Activated T-helper 1 cell treated with anti-CD3 and anti-CD28 coated beads, Interleukin-2, amount 50 U/mL, for 16 hours (primary cell): ENCODE results near the gene QPRT.
"Not testable (repeated sequence)": the region's sequence is repeated elsewhere in the genome, so short reads cannot be mapped to it uniquely, and the experiment has no call there.

Experiments
- DNase-seq, 2 donors: peaks; one replicate each; pipeline ENCODE4 v3.0.0-alpha.2; 2020; ENCODE audit warnings: low read depth in 1 of 2, low spot score in 1 of 2

Gene QPRT

DNA sequence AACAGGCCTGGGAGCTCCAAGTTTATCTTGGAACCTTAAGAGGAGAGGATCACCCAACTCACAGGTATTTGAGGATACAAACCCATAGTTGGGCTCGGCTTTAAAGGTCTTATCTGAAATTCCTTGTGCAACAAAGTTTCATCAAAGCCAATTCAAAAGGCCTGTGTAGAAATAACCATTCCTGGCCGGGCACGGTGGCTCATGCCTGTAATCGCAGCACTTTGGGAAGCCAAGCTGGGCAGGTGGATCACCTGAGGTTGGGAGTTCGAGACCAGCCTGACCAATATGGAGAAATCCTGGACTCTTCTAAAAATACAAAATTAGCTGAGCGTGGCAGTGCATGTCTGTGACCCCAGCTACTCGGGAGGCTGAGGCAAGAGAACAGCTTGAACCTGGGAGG is 38.1 kb downstream of the QPRT start:
- DNase-seq, result no peak

DNA sequence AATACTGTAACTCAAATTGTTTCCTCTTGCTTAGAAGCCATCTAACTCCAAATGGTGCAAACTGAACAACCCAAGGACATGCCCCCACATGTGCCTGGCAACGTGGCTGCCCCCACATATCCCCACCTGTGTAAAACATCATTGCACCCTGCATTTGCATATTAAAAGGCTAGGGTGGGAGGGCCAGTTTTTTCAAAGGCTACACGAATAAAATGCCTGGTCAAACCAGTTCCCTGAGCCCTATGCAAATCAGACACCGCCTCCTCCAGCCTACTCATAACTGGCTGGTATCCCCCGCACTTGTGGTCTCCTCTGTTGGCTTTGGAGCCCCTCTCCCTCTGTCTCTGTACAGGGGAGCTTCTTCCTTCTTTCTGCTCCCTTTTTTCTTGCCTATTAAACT is 40.1 kb downstream of the QPRT start:
- DNase-seq, result no peak

DNA sequence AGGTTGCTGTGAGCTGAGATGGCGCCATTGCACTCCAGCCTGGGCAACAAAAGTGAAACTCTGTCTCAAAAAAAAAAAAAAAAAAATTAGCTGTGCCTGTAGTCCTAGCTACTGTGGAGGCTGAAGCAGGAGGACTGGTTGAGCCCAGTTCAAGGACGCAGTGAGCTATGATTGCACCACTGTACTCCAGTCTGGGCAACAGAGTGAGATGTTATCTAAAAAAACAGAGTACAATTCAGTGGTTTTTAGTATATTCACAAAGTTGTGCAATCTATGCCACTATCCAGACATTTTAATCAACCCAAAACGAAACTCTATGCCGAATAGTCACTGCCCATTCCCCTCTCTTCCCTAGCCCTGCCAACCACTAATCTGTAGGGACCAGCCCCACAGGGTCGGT is 41.7 kb downstream of the QPRT start:
- no peak for DNase-seq

DNA sequence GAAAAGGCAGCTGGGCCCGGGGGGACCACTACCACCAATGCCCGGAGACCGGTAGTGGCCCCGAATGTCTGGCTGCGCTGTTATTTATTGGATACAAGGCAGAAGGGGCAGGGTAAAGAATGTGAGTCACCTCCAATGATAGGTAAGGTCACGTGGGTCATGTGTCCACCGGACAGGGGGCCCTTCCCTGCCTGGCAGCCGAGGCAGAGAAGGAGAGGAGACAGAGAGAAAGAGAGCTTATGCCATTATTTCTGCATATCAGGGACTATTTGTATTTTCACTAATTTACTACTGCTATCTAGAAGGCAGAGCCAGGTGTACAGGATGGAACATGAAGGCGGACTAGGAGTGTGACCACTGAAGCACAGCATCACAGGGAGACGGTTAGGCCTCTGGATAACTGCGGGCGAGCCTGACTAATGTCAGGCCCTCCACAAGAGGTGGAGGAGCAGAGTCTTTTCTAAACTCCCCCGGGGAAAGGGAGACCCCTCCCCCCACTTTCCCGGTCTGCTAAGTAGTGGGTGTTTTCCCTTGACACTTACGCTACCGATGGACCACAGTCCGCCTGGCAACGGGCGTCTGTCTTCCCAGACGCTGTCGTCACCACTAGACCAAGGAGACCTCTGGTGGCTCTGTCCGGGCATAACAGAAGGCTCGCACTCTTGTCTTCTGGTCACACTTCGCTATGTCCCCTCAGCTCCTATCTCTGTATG is 42.3 kb downstream of the QPRT start:
- not testable (repeated sequence) for DNase-seq

DNA sequence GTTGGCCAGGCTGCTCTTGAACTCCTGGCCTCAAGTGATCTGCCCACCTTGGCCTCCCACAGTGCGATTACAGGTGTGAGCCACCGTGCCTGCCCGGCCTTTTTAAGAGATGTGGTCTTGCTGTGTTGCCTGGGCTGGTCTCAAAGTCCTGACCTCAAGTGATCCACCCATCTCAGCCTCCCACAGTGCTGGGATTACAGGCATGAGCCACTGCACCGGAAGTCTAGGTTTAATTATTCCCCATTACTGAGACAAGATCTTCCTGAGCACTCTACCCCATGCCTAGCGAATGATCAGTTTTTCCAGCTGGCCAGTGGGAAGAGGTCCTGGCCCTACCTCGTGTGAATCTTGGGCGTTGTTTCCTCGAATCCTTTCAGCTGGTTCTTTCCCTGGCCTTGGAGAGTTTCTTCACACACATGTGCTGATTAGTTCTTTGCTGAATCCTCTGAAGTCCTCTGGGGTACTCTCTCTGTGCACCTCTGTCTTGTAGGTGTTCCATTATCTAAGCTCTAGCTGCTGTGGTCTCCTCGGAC is 47.9 kb downstream of the QPRT start:
- DNase-seq, result no peak

DNA sequence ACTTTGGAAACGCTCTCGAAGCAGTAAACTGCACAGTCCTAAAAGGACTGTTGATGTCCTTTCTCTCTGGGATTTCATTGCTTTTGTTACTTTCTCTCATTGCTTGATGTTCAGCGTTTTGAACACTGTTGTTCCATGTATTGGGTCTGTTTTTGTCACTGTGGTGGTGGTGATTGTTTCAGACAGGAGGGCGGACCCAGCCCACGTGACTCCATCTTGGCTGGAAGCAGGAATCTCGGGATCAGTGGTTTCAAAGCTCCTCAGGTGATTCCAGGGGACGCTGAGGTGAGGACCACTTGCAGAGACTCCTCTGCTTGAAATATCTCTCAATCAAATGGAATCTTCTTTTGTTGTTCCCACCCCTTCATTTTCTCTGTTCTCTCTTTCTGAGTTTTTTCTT is 48.5 kb downstream of the QPRT start:
- no peak for DNase-seq

DNA sequence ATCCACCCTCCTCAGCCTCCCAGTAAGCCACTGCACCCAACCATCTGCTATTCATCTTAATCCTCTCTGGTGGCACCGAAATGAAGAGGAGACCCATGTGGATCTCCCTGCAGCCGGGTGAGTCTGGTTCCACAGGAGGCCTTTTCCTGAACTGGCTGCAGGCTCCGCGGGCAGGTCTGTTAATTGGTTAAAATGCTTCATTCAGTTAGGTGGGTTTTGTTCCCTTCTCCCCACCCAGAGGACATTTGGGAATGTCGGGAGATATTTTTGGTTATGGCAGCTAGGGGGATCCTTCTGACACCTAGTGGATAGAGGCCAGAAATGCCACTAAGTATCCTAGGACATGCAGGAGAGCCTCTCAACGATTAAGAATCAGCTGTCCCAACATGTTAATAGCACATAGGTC is 50.1 kb downstream of the QPRT start:
- DNase-seq, result no peak

DNA sequence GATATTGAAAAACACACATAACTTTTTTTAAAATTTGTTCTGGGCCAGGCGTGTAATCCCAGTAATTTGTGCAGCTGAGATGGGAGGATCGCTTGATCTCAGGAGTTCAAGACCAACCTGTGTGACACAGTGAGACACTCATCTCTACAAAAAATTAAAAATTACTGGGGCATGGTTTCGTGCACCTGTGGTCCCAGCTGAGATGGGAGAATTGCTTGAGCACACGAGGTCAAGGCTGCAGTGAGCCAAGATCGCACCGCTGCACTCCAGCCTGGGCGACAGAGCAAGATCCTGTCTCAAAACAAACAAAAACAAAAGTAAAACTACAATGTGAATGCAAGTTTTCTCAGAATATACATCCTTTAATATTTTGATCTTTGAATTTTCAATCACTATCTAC is 51.7 kb downstream of the QPRT start:
- DNase-seq, result no peak

DNA sequence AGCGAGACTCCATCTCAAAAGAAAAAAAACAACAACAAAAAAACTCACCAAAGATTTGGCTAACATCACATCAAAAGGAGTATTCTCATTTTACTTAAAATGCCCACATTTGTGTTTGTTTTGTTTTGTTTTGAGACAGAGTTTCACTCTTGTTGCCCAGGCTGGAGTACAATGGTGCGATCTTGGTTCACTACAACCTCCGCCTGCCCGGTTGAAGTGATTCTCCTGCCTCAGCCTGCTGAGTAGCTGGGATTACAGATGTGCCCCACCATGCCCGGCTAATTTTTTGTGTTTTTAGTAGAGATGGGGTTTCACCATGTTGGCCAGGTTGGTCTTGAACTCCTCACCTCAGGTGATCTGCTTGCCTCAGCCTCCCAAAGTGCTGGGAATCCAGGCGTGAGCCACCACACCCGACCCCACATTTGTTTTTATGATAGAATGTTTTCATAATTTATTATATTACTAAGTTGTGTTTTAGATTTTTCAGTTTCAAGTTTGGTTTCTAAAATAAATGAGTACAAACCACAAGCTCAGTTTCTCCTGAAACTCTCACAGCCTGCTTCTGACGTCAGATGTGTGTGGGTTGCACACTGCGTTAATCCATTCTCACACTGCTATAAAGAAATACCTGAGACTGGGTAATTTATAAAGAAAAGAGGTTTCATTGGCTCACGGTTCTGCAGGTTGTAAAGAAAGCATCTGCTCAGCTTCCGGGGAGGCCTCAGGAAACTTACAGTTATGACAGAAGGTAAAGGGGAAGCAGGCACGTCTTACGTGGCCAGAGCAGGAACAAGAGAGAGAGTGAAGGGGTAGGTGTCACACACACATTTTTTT is 53.0 kb downstream of the QPRT start:
- DNase-seq, result peak in 1 of 2 donors; percentile 51

DNA sequence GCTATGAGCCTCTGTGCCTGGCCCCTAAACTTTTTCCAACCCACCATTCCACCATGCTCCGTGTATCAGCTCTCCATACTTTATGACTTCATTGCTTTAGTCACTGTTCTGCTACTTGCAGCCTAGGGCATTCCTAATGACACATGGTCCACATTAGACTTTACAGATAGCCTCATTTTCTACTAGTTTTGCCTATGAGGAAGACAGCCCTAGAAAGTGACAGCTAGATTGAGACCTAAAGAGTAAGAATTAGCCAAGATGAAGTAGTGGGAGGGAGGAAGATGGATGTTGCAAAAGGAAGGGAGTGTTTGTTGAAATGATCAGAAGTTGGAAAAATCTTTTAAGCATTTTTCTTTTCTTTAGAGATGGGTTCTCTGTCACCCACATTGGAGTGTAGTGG is 55.8 kb downstream of the QPRT start:
- no peak for DNase-seq

DNA sequence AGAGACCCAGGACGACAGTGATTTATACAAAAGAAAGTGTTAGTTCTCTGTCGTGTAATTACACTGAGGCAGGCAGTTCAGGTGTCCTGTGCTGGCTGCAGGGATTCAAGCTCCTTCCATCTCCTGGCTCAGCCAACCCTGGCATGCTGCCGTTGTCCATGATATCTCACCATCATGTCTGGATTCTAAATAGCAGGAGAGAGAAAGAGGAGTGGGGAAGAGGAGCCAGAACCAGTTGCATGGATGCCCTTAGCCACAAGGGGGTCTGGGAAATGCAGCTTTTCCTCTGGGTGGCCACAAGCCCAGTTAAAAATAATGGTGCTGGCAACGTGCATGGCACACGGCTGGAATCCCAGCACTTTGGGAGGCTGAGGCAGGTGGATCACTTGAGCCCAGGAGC is 57.1 kb downstream of the QPRT start:
- no peak for DNase-seq

DNA sequence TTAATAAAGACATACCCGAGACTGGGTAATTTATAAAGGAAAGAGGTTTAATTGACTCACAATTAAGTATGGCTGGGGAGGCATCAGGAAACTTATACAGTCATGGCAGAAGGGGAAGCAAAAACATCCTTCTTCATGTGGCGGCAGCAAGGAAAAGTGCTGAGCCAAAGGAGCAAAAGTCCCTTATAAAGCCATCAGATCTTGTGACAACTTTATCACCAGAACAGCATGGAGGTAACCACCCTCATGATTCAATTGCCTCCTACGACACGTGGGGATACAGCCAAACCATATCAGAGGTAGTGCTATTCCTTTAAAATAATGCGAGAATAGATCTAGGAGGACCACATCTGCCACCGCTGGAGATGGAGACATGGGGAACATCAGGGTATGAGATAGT is 57.8 kb downstream of the QPRT start:
- no peak for DNase-seq

DNA sequence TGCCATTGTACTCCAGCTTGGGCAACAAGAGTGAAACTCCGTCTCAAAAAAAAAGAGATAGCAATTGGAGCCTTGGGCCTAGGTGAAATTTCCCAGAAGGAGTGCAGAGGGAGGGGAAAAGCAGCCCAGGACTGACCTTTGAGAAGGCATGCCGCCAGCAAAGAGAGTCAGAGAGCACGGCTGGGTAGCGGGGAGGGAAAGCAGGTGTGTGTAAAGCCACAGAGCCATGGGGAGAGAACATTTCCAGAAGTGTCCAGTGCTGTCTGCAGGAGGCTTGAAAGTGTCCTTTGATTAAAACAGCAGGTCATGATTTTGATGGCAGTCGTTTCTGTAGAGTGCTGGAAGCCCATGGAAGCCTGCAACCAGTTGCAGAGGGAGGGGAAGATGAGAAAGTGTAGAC is 58.7 kb downstream of the QPRT start:
- no peak for DNase-seq

DNA sequence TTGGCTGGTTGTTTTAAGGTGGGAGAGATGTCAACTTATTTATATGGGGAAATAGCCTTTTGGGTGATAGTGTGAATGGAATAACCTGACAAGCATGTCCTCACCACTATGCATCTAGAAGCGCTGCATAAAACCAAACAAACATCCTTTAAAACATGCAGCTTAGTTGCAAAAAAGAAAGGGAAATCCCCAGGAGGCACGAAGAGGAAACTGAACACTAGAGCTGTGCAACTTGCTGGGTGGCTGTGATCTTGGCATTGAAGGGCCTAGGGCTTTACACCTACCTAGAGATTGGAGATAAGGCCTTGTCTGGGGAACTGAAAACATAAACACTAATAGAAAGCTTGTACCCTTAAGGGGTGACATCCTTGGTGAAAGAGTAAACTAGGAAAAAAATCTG is 59.5 kb downstream of the QPRT start:
- DNase-seq, result peak in 1 of 2 donors; percentile 22

DNA sequence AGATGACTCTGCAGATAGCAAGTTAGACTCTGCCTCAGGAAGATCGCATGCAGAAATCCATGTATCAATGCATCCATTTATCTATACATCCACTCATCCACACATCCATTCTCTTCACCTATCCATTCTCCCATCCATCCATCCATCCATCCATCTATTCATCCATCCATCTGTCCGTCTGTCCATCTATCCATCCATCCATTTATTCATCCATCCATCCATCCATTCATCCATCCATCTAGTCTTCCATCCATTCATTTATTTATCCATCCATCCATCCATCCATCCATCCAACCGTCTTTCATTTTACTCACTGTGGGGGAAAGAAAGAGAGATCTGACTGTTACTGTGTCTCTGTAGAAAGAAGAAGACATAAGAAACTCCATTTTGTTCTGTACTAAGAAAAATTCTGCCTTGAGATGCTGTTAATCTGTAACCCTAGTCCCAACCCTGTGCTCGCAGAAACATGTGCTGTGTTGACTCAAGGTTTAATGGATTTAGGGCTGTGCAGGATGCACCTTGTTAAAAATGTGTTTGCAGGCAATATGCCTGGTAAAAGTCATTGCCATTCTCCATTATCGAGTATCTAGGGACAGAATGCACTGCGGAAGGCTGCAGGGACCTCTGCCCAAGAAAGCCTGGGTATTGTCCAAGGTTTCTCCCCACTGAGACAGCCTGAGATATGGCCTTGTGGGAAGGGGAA is 61.1 kb downstream of the QPRT start:
- DNase-seq, result not testable (repeated sequence)

DNA sequence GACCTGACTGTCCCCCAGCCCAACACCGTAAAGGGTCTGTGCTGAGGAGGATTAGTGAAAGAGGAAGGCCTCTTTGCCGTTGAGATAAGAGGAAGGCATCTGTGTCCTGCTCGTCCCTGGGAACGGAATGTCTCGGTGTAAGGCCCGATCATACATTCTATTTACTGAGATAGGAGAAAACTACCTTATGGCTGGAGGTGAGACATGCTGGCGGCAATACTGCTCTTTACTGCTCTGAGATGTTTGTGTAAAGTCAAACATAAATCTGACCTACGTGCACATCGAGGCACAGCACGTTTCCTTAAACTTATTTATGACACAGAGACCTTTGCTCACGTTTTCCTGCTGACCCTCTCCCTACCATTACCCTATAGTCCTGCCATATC is 61.6 kb downstream of the QPRT start:
- not testable (repeated sequence) for DNase-seq

DNA sequence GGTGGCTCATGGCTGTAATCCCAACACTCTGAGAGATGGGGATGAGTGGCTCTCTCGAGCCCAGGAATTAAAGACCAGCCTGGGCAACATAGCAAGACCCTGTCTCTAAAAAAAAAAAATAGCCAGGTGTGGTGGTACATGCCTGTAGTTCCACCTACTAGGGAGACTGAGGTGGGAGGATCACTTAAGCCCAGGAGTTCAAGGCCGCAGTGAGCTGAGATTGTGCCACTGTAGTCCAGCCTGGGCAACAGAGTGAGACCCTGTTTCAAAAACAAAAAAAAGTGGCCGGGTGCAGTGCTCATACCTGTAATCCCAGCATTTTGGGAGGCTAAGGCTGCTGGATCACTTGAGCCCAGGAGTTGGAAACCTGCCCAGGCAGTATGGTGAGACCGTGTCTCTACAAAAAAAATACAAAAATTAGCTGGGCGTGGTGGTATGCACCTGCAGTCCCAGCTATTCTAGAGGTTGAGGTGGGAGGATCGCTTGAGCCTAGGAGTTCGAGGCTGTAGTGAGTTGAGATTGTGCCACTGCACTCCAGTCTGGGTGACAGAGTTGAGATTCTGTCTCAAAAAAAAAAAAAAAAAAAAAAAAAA is 63.8 kb downstream of the QPRT start:
- DNase-seq, result no peak

DNA sequence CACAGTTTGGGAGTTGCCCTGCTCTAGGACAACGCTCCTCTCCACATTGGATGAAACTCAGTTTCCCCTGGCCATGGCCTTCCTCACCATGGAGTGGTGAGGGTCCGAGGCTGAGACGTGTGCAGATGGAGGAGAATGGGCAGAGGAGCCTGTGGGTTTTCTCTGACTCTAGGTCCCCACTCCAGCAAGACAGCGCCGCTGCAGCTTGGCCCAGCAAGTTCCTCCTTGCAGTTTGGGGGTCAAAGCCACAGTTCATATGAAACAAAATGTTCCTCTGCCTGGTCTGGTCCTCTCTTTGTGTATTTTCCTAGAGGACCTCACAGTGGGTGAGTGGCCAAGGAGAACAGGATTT is 64.5 kb downstream of the QPRT start:
- no peak for DNase-seq

DNA sequence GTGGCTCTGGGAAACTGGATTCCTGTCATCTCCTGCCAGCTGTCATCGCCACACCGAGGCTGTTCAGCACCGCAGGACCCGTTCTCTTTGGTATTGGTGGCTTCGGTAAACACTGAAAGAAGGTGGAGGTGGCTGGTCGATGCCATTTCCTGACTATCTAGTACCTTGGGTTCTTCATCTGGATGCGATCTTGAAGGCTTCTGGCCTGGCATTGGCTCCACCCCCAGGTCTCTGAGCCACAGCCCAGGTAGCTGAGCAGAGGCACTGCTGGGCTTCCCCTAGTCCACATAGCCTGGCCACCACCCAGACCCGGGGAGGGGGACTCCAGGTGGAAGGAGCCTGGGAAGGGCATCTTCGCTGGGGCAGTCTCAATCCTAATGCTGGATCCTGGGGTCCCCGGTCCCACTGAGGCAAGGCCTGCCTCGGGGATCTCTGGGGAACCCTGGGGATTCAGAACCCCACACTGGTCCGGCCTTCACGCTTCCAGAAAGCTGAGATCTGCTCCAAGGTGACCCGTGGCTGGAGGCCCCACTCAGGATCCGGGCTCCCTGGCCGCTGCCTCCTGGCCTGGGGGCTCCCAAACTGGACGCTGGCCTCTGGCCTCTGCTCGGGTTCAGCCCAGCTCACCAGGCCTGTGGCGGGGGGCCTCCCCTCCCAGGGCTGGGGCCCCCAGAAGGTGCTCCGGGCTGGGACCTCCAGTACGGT is 65.0 kb downstream of the QPRT start:
- peak in 1 of 2 donors; percentile 5 for DNase-seq

DNA sequence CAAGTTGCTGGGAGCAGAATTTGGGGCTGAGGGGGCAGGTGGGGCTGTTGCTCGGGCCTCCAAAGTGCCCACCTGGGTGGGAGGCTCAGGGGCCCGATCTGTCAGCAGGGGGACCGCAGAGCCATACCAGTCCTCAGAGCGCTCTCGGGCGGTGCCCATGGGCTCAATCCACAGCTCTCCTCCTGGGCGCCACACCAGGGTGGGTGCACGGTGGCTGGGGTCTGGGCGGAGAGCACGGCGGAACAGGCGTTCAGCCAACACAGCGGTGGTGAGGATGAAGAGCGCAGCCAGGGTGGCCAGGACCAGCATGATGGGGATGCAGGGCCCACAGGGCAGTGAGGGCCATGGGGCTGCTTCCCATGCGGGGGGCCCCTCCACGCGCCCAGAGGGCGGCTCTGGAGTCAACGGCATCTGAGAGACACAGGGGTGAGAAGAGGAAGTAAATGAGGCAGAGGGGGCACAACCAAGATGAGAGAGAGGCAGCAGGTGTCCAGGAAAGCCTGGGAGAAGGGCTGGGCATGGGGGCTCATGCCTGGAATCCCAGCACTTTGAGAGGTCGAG is 65.6 kb downstream of the QPRT start:
- no peak for DNase-seq
